ENCODE data around the gene ARID1A. TPM values are rescaled to one million over a fixed set of nuclear protein-coding genes. Genes with fewer than 3 reads are reported as not detected.
"Not testable (repeated sequence)": the region's sequence is repeated elsewhere in the genome, so short reads cannot be mapped to it uniquely, and the experiment has no call there.

Gene ARID1A
- 111 and 117 TPM in 2 replicates for total RNA-seq

GRCh38 chr1:26695356-26696118 is at the start of gene ARID1A:
Gene ARID1A (plus strand): TSS chr1:26696015. CDS start chr1:26696404, 389 bp downstream.
- Mint-ChIP-seq H3K27me3 (no peaks in the 10 kb centered on the region), H3K9me3 (no peaks in the 10 kb centered on the region), H3K36me3 (ENCODE audit: low read depth) (peaks cover 6% of the 10 kb centered on the region), H3K4me3 (peak within 1 kb of the TSS; percentile 94), H3K4me1 (peaks cover 35% of the 10 kb centered on the region), H3K27ac (peak within 1 kb of the TSS; percentile 99)
- intact Hi-C loops (cut with micrococcal nuclease), result loop anchor here (2.0 kb wide), 1 partner anchor 115 kb away; no protein-coding TSS in a partner anchor
- DNase-seq, result peak; percentile 99

GRCh38 chr1:26664802-26665201 is 31.0 kb upstream of the ARID1A start:
- intact Hi-C loops (cut with micrococcal nuclease), result no loop called here
- Mint-ChIP-seq H3K4me1 (peaks cover 4% of the 10 kb centered on the region), H3K4me3 (no peak overlapping the region), H3K9me3 (no peaks in the 10 kb centered on the region), H3K27ac (no peak overlapping the region), H3K27me3 (peaks cover 5% of the 10 kb centered on the region), H3K36me3 (ENCODE audit: low read depth) (no peaks in the 10 kb centered on the region)
- no peak for DNase-seq

DNA sequence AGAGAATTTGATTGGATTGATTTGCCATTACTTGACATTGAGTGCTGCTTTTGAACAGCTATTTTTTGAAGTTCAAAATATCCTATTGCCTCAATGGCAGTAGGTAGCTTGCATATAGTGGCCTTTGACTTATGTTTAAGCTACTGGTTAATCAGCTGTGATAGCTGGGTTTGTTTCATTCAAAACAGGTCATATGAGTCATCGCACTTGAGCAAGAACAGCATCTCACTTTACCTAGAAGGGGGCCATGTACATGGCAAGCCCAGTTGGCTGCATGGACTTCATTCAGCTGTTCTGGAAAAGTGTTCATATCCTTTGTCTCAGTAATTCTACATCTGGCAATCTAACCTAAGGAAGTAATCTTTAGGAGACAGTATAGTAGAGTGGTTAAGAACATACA is 29.0 kb upstream of the ARID1A start:
- Mint-ChIP-seq H3K27me3 (no peaks in the 10 kb centered on the region), H3K36me3 (ENCODE audit: low read depth) (no peaks in the 10 kb centered on the region), H3K27ac (no peak overlapping the region), H3K4me1 (peaks cover 4% of the 10 kb centered on the region), H3K9me3 (no peaks in the 10 kb centered on the region), H3K4me3 (no peak overlapping the region)
- intact Hi-C loops (cut with micrococcal nuclease), result no loop called here
- DNase-seq, result no peak

- H3K27ac Mint-ChIP-seq; H3K4me3 Mint-ChIP-seq; intact Hi-C loops (cut with micrococcal nuclease); H3K27me3 Mint-ChIP-seq; H3K36me3 Mint-ChIP-seq (ENCODE audit: low read depth); DNase-seq; H3K4me1 Mint-ChIP-seq; H3K9me3 Mint-ChIP-seq: not testable (repeated sequence)
These were observed 27.6 kb upstream of the ARID1A start for GRCh38 chr1:26668106-26668786.

DNA sequence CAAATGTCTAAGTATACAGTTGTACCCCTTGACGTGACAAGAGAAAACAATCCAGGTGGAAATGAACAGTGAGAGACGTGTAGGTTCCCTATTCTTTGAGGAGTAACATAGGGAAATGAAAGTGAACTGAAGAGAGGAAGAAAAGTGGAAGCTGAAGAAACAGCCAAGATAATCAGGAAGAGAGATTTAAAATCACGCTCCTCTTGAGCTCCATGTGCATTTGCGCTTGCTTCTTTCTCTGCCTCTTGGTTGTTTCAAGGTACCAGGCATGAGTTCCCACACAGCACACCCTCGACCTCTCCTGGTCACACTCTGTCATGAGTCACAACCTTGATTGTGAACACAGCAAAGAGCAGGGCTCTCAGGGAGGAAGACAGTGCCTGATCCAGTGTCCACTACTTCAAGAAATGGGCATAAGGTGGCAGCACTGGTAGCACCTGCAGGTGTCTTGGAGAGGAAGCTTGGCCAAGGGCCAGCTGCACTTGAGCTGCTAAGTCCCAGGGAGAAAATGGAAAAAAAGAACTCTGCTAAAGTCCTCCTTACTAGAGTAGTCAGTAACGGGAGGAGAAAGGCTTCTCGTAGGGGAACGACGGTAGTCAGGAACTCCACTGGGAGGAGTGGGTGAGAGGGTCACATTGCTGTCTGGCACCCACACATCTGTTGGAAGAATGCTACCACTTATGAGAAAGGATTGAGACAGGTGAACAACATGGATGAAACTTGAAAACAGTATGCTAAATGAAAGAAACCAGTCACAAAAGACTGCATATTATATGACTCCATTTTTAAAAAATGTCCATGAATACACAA is 18.3 kb upstream of the ARID1A start:
- peak; percentile 84 for DNase-seq
- no peak overlapping the region for H3K27ac Mint-ChIP-seq
- H3K36me3 Mint-ChIP-seq (ENCODE audit: low read depth), result no peaks in the 10 kb centered on the region
- H3K4me3 Mint-ChIP-seq, result peak overlapping the region; percentile 2
- H3K9me3 Mint-ChIP-seq, result no peaks in the 10 kb centered on the region
- peaks cover 15% of the 10 kb centered on the region for H3K4me1 Mint-ChIP-seq
- H3K27me3 Mint-ChIP-seq, result peaks cover 2% of the 10 kb centered on the region
- intact Hi-C loops (cut with micrococcal nuclease), result no loop called here

- Mint-ChIP-seq H3K4me3 (no peak overlapping the region), H3K36me3 (ENCODE audit: low read depth) (no peaks in the 10 kb centered on the region), H3K27ac (no peak overlapping the region), H3K4me1 (peaks cover 12% of the 10 kb centered on the region), H3K9me3 (no peaks in the 10 kb centered on the region), H3K27me3 (no peaks in the 10 kb centered on the region)
- no peak for DNase-seq
- intact Hi-C loops (cut with micrococcal nuclease), result no loop called here
These were observed 10.9 kb upstream of the ARID1A start for GRCh38 chr1:26684763-26685508.

GRCh38 chr1:26686795-26687194 is 9.0 kb upstream of the ARID1A start:
- no peak overlapping the region for H3K4me3 Mint-ChIP-seq
- H3K9me3 Mint-ChIP-seq, result no peaks in the 10 kb centered on the region
- H3K27ac Mint-ChIP-seq, result no peak overlapping the region
- DNase-seq, result no peak
- H3K4me1 Mint-ChIP-seq, result peaks cover 17% of the 10 kb centered on the region
- H3K36me3 Mint-ChIP-seq (ENCODE audit: low read depth), result no peaks in the 10 kb centered on the region
- intact Hi-C loops (cut with micrococcal nuclease), result no loop called here
- no peaks in the 10 kb centered on the region for H3K27me3 Mint-ChIP-seq

DNA sequence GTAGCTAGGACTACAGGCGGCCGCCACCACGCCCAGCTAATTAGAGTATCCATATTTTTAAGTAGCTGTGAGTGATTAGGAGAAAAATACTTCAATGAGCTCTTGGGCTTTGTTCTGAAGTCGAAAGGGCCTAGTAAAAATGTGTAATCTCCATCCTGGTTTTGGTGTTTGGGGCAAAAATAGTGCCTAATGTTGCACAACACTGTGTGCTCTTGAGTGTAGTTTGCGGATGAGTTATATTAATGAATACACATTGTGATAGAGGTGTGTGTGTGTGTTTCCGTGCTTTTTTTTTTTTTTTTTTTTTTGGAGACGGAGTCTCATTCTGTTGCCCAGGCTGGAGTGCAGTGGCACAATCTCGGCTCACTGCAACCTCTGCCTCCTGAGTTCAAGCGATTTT is 6.3 kb upstream of the ARID1A start:
- H3K36me3 Mint-ChIP-seq (ENCODE audit: low read depth), result no peaks in the 10 kb centered on the region

GRCh38 chr1:26690157-26690556 is 5.7 kb upstream of the ARID1A start:
- peaks cover 39% of the 10 kb centered on the region for H3K4me1 Mint-ChIP-seq
- DNase-seq, result no peak
- no peaks in the 10 kb centered on the region for H3K9me3 Mint-ChIP-seq
- no peak overlapping the region for H3K4me3 Mint-ChIP-seq
- intact Hi-C loops (cut with micrococcal nuclease), result loop anchor here (5.0 kb wide), 2 partner anchors 88 to 188 kb away; no protein-coding TSS in a partner anchor
- no peak overlapping the region for H3K27ac Mint-ChIP-seq
- H3K27me3 Mint-ChIP-seq, result no peaks in the 10 kb centered on the region
- no peaks in the 10 kb centered on the region for H3K36me3 Mint-ChIP-seq (ENCODE audit: low read depth)

More for the DNA sequence above, 6.3 kb upstream of the ARID1A start:
- peaks cover 34% of the 10 kb centered on the region for H3K4me1 Mint-ChIP-seq
- H3K9me3 Mint-ChIP-seq, result no peaks in the 10 kb centered on the region
- DNase-seq, result no peak
- H3K27me3 Mint-ChIP-seq, result no peaks in the 10 kb centered on the region
- no peak overlapping the region for H3K4me3 Mint-ChIP-seq
- H3K27ac Mint-ChIP-seq, result no peak overlapping the region
- intact Hi-C loops (cut with micrococcal nuclease), result no loop called here

DNA sequence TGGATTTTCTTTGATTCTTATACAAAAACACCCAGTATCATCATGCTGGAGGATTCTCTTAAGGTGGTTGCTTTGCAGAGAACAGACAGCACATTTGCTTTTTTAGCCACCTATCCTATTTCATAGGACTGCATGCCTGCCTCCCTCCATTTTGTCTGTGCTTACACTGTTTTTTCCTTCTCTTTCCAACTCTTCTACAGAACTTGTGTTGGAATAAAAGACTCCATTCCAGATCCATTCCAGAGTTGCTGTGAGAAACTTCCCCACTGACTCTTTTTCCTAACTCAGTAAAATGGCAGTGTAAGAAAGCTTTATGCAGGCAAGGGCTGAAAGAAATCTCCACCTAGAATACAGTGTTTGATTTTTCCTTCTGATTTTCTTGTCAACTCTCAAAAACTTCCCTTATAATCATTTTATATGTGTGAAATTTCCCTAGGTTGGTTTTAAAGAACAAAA is 5.2 kb upstream of the ARID1A start:
- Mint-ChIP-seq H3K4me3 (no peak overlapping the region), H3K36me3 (ENCODE audit: low read depth) (no peaks in the 10 kb centered on the region), H3K9me3 (no peaks in the 10 kb centered on the region), H3K27ac (no peak overlapping the region), H3K4me1 (peaks cover 39% of the 10 kb centered on the region), H3K27me3 (no peaks in the 10 kb centered on the region)
- intact Hi-C loops (cut with micrococcal nuclease), result loop anchor here (5.0 kb wide), 2 partner anchors 88 to 188 kb away; no protein-coding TSS in a partner anchor
- no peak for DNase-seq

DNA sequence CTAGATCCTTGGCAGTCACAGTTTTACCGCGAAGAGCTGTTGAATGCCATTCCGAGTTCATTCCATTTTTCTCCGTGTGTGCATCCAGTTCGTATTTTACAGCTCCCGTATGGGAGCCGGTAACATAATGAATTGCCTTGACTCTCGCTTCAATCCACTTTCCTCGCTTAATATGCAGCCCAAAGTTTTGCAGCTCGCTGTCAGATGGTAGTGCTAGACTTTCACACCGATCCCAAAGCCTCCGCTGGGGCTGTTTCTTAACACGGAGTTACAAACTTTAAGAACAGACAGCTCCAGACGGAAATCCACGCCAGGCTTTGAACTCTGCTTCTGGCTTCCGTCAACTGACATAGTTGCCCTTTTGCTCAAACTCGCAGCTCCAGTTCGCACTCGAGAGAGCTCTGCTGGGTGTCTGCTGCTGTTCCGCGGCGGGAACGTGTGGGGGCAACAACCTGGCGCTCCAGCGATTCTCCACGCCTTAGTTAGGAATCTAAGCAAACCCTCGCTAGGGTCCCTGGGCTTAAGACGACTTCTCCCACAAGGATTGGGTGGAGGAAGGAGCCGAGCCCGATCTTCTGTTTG is 3.5 kb upstream of the ARID1A start:
- H3K4me3 Mint-ChIP-seq, result peak overlapping the region; percentile 94
- H3K4me1 Mint-ChIP-seq, result peaks cover 35% of the 10 kb centered on the region
- no peaks in the 10 kb centered on the region for H3K27me3 Mint-ChIP-seq
- intact Hi-C loops (cut with micrococcal nuclease), result loop anchor here (2.0 to 5.0 kb wide), 5 partner anchors 52 to 190 kb away; no protein-coding TSS in a partner anchor
- no peaks in the 10 kb centered on the region for H3K36me3 Mint-ChIP-seq (ENCODE audit: low read depth)
- DNase-seq, result peak; percentile 94
- H3K9me3 Mint-ChIP-seq, result no peaks in the 10 kb centered on the region
- peak overlapping the region; percentile 99 for H3K27ac Mint-ChIP-seq

- Mint-ChIP-seq H3K4me1 (peaks cover 35% of the 10 kb centered on the region), H3K9me3 (no peaks in the 10 kb centered on the region), H3K36me3 (ENCODE audit: low read depth) (peaks cover 1% of the 10 kb centered on the region), H3K27me3 (no peaks in the 10 kb centered on the region), H3K27ac (peak overlapping the region; percentile 99), H3K4me3 (peak overlapping the region; percentile 94)
- intact Hi-C loops (cut with micrococcal nuclease), result loop anchor here (1.0 to 5.0 kb wide), 6 partner anchors 52 to 191 kb away; partner anchors contain the start of gene PIGV
- DNase-seq, result peak; percentile 97
These were observed 2.9 kb upstream of the ARID1A start for GRCh38 chr1:26692793-26693490.

Measured in activated CD4-positive, alpha-beta T cell treated with anti-CD3 and anti-CD28 coated beads, Interleukin-2, amount 10 ng/mL, durations not matched to agents 24 days and 14 days (primary cell).